Activated CD8-positive, alpha-beta memory T cell treated with anti-CD3 and anti-CD28 coated beads, Interleukin-2, amount 10 ng/mL, durations not matched to agents 7 days and 5 days (primary cell): ENCODE data around the gene PTPRC. TPM values are rescaled to one million over a fixed set of nuclear protein-coding genes. Genes with fewer than 3 reads are reported as not detected.
A peak's percentile ranks its signal among the peaks of the same experiment; 100 is the strongest.

Source experiments
- ATAC-seq: fragments of 150-1000 bp; cut with Tn5 transposase; one replicate; pipeline ENCODE4 v1.10.0; 2021; ENCODE audit warnings: moderate library complexity
- CTCF ChIA-PET: fragments of 350-600 bp; sonication (Branson Sonifier 250); formaldehyde crosslinking; loops from one replicate; lab custom pipeline; 2021; ENCODE audit warnings: antibody characterized with exemption; lab: Charles Lee
- DNase-seq: peaks from one replicate; pipeline ENCODE4 v3.0.0-alpha.2; 2020
- H3K27ac Mint-ChIP-seq: one replicate; pipeline ENCODE4 v1.8.0; 2021; ENCODE audit warnings: mild to moderate bottlenecking, mixed read lengths
- H3K27me3 Mint-ChIP-seq: one replicate; pipeline ENCODE4 v1.8.0; 2021; ENCODE audit warnings: mixed read lengths
- H3K36me3 Mint-ChIP-seq: one replicate; pipeline ENCODE4 v1.8.0; 2021; ENCODE audit warnings: mild to moderate bottlenecking, mixed read lengths
- H3K4me1 Mint-ChIP-seq: one replicate; pipeline ENCODE4 v1.8.0; 2021; ENCODE audit warnings: mixed read lengths
- H3K4me3 Mint-ChIP-seq: one replicate; pipeline ENCODE4 v1.8.0; 2021; ENCODE audit warnings: mild to moderate bottlenecking, moderate library complexity, mixed read lengths
- H3K9me3 Mint-ChIP-seq: one replicate; pipeline ENCODE4 v1.8.0; 2022; ENCODE audit warnings: low read depth, mixed read lengths
- total RNA-seq, 2 experiments: library from RNA; stranded (reverse); gene quantifications; one replicate each; pipeline ENCODE4 v1.2.3, GENCODE V29; 2021

PTPRC gene
- total RNA-seq, 2 experiments from 2014 or later, result 556 to 674 TPM

DNA sequence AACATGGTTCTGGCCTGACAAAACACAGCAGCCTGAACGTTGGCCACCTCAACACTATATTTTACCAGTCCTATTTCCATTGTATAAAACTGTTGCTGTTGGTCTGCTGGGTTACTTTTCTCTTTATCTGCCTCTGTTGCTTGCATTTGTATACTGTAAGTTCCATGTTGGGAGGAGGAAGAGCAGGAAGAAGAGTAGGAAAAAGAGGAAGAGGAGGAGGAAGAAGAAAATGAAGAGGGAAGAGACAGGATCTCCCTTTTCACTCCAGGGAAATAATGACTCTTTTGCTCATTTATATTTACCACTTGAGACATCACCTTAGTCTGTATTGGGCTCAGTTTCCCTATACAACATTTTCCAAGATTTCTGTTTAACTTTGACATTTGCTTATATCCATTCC lies 134.2 kb downstream of the PTPRC start:
- CTCF ChIA-PET, result interaction anchor here (0.9 to 4.2 kb wide), 3 partner anchors 340 to 470 kb away, joined by 3 to 16 read pairs (median 3); no protein-coding TSS in a partner anchor
- Mint-ChIP-seq H3K9me3 (no peaks in the 10 kb centered on the region), H3K4me1 (peaks cover 10% of the 10 kb centered on the region), H3K4me3 (no peak overlapping the region), H3K36me3 (no peaks in the 10 kb centered on the region), H3K27ac (no peak overlapping the region), H3K27me3 (no peaks in the 10 kb centered on the region)
- no peak for DNase-seq
- no peak for ATAC-seq

DNA sequence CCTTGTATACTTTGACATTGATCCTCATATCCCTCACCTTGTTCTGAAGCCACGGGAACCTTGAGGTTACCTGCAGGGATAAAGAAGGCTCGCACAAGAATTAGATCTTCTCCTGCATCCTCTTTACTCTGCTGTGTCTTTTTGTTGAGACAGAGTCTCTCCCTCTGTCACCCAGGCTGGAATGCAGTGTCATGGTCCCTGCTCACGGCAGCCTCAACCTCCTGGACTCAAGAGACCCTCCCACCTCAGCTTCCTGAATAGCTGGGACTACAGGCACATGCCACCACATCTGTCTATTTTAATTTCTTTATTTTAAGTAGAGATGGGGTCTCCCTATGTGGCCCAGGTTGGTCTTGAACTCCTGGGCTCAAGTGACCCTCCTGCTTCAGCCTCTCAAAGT lies 134.7 kb downstream of the PTPRC start:
- CTCF ChIA-PET, result interaction anchor here (0.9 to 4.2 kb wide), 3 partner anchors 340 to 470 kb away, joined by 3 to 16 read pairs (median 3); no protein-coding TSS in a partner anchor
- H3K4me3 Mint-ChIP-seq, result no peak overlapping the region
- DNase-seq (no peak), ATAC-seq (no peak)
- peaks cover 10% of the 10 kb centered on the region for H3K4me1 Mint-ChIP-seq
- H3K9me3 Mint-ChIP-seq, result no peaks in the 10 kb centered on the region
- no peaks in the 10 kb centered on the region for H3K36me3 Mint-ChIP-seq
- H3K27ac Mint-ChIP-seq, result no peak overlapping the region
- H3K27me3 Mint-ChIP-seq, result no peaks in the 10 kb centered on the region

DNA sequence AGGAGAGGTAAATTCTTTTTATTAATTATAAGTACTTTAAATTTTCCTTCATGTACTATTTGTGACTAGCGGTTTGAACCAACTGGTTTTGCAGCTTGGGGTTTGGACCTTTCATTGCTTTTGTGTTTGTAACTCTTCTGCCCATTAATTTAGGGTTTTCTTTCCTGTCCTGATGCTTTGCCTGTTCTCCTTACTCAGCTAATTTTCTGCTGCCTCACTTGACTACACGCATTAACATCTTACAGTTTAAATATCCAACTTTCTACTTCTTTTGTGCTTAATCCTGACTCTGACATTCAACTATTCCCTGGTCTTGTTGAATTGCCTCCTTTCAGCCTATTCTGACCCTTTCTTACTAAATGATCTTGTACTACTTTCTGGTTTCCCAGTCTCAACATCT lies 135.6 kb downstream of the PTPRC start:
- Mint-ChIP-seq H3K9me3 (no peaks in the 10 kb centered on the region), H3K4me1 (peaks cover 10% of the 10 kb centered on the region), H3K36me3 (no peaks in the 10 kb centered on the region), H3K27me3 (no peaks in the 10 kb centered on the region), H3K4me3 (no peak overlapping the region), H3K27ac (no peak overlapping the region)
- DNase-seq (no peak), ATAC-seq (no peak)
- CTCF ChIA-PET, result interaction anchor here (4.2 kb wide), 1 partner anchor 469 kb away, joined by 16 read pairs; no protein-coding TSS in a partner anchor

DNA sequence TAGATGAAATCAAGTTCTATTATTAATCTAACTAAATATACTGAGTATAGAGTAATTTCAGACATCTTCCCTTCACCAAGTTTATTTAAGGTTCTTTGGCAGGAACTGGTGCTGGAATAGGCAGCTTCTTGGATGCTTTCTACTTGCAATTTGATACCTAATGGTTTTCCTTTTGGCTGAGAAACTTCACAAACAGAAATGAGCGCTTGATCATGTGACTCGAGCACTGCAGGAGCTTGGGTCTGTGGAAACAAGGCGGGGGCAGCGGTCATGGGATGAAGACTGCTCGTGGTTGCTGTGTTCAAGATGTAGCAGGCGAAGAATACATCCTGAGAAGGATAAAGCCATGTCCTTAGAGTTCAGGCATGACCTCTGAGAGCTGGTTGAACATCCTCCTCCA lies 136.8 kb downstream of the PTPRC start:
- H3K9me3 Mint-ChIP-seq, result no peaks in the 10 kb centered on the region
- no peaks in the 10 kb centered on the region for H3K27me3 Mint-ChIP-seq
- H3K27ac Mint-ChIP-seq, result no peak overlapping the region
- CTCF ChIA-PET, result interaction anchor here (4.2 kb wide), 1 partner anchor 468 kb away, joined by 16 read pairs; no protein-coding TSS in a partner anchor
- no peaks in the 10 kb centered on the region for H3K36me3 Mint-ChIP-seq
- H3K4me1 Mint-ChIP-seq, result peaks cover 10% of the 10 kb centered on the region
- DNase-seq, result no peak
- ATAC-seq, result no peak
- H3K4me3 Mint-ChIP-seq, result no peak overlapping the region

DNA sequence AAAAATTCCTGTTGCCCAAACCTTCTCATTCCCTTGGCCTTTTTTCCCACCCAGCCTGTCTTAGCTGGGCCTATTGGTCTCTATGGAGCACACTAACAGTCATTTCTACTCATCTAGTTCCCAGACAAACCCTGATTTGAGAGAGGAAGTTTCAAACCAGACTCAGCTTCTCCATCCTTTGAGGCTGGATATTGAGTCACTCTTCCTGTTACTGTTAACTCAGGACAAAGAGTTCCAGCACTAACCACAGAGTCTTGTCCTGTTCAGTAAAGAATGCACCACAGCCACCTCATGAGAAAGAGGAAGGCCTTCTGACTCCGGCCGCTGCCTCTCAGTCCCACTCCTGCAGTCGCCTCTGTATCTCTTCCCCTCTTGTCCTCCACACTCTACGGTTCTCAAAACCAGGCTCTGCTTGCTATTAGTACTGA lies 137.8 kb downstream of the PTPRC start:
- Mint-ChIP-seq H3K4me1 (peaks cover 10% of the 10 kb centered on the region), H3K9me3 (no peaks in the 10 kb centered on the region), H3K27ac (no peak overlapping the region), H3K36me3 (no peaks in the 10 kb centered on the region), H3K27me3 (no peaks in the 10 kb centered on the region), H3K4me3 (no peak overlapping the region)
- ATAC-seq (no peak), DNase-seq (no peak)
- CTCF ChIA-PET, result interaction anchor here (1.3 kb wide), 1 partner anchor 337 kb away, joined by 3 read pairs; no protein-coding TSS in a partner anchor

DNA sequence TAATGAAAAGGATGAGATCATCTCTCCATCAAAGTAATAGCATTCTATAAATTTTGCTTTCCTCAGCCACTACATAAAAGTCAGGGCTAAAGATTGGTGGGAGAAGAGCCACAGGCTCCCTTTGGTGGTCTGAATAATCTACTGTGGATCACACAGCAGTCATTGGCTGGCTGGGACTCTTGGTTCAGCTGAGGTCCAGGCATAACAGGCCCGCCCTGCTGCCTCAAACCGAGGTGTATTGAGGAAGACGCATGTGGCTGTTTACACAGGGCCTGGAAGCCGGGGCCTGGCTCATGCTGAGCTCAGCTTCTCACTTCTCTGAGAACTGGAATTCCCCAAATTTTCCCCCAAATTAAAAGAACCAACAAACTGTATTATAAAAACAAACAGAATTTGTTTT lies 139.2 kb downstream of the PTPRC start:
- no peaks in the 10 kb centered on the region for H3K36me3 Mint-ChIP-seq
- ATAC-seq (no peak), DNase-seq (no peak)
- H3K4me1 Mint-ChIP-seq, result peaks cover 10% of the 10 kb centered on the region
- no peaks in the 10 kb centered on the region for H3K27me3 Mint-ChIP-seq
- CTCF ChIA-PET, result no interaction called here
- H3K9me3 Mint-ChIP-seq, result no peaks in the 10 kb centered on the region
- no peak overlapping the region for H3K4me3 Mint-ChIP-seq
- H3K27ac Mint-ChIP-seq, result no peak overlapping the region

DNA sequence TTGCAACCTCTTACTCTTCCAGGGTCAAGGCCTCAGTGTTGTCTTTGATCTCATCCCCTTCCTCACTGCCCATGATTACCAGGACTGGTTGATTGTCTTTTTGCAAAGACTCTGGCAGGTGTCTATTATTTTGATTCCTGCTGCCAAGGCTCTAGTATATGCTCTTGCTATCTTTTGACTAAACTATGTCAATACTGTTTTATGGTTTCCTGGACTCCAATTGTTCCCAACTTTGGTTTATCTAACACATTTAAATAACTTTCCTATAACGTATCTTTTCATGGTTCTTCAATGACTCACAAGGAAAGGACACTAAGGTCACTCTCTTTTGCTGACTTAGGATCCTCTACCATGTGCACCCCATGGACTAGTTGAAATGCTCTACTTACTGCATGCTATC lies 141.5 kb downstream of the PTPRC start:
- no peaks in the 10 kb centered on the region for H3K36me3 Mint-ChIP-seq
- ATAC-seq, result no peak
- no peaks in the 10 kb centered on the region for H3K9me3 Mint-ChIP-seq
- DNase-seq, result no peak
- CTCF ChIA-PET, result no interaction called here
- H3K27ac Mint-ChIP-seq, result no peak overlapping the region
- peaks cover 10% of the 10 kb centered on the region for H3K4me1 Mint-ChIP-seq
- H3K4me3 Mint-ChIP-seq, result no peak overlapping the region
- H3K27me3 Mint-ChIP-seq, result no peaks in the 10 kb centered on the region

DNA sequence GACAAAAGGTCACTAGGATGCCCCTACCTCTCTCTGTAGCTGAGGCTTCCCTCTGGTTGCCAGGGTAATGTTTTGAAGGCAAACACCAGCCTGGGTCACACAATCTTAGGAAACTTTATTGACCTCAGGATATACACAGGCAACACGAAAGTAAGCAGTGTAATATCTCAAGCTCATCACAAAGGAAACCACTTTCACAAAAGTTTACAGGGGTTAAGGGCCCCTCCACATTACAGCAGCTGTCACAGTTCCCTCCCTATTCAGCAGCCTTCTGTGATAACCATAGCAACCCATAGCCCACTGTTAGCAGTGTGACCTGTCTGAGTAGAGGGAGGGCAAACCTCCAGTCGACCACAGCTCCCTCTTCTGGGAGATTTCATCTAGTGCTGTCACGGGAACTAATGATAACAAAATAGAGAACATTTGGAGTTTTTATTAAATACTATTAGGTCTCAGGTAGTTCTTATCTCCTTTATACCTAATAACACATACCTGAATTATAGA lies 149.8 kb downstream of the PTPRC start:
- ATAC-seq (peak; percentile 77), DNase-seq (peak; percentile 53)
- CTCF ChIA-PET, result interaction anchor here (1.0 to 1.7 kb wide), 4 partner anchors 8 to 37 kb away, joined by 3 to 4 read pairs (median 4); no protein-coding TSS in a partner anchor
- no peaks in the 10 kb centered on the region for H3K27me3 Mint-ChIP-seq
- H3K9me3 Mint-ChIP-seq, result no peaks in the 10 kb centered on the region
- H3K36me3 Mint-ChIP-seq, result no peaks in the 10 kb centered on the region
- H3K4me3 Mint-ChIP-seq, result no peak overlapping the region
- H3K4me1 Mint-ChIP-seq, result peaks cover 10% of the 10 kb centered on the region
- H3K27ac Mint-ChIP-seq, result no peak overlapping the region

DNA sequence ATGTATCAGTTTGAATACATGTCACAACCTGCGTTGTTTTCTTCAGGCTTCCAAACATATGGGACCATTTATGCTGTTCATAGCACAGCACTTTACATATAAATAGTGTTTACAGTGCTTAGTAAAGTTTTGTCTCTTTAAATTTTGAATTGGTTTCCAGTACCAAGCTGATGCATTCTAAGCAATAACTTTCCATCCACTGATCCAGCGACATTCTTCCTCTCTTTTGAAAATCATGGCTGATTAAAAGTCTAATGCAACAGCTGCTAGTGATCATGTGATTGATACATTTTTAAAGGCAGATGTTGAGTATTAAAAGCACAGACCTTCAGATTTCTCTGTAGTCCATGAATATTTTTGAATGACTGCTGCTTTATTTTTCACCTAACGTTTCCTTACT lies 154.9 kb downstream of the PTPRC start:
- Mint-ChIP-seq H3K36me3 (peaks cover 12% of the 10 kb centered on the region), H3K27ac (no peak overlapping the region), H3K4me3 (no peak overlapping the region), H3K4me1 (peaks cover 3% of the 10 kb centered on the region), H3K9me3 (peaks cover 18% of the 10 kb centered on the region), H3K27me3 (no peaks in the 10 kb centered on the region)
- CTCF ChIA-PET, result no interaction called here
- no peak for ATAC-seq
- DNase-seq, result no peak

DNA sequence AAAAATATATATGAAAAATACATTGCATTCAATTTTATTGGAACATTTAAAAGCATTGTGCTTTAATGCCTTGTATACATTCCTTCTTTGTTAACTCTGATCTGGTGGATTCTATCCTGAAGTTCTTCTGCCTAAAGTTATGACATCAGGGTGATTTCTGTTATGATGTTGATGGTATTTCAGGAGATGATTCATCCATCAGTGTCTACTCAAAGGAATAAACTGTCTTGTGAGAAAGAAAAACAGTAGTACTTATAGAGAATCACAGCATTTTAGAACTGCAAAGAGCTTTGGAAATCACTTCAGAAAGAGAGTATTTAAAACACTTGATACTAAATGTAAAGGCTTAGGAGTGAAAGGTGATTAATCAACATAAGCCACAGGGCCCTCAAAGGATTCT lies 155.7 kb downstream of the PTPRC start:
- Mint-ChIP-seq H3K4me3 (no peak overlapping the region), H3K27ac (no peak overlapping the region), H3K9me3 (peaks cover 18% of the 10 kb centered on the region), H3K36me3 (peaks cover 12% of the 10 kb centered on the region), H3K27me3 (no peaks in the 10 kb centered on the region), H3K4me1 (no peaks in the 10 kb centered on the region)
- CTCF ChIA-PET, result interaction anchor here (0.6 kb wide), 1 partner anchor 11 kb away, joined by 3 read pairs; no protein-coding TSS in a partner anchor
- ATAC-seq (no peak), DNase-seq (no peak)

DNA sequence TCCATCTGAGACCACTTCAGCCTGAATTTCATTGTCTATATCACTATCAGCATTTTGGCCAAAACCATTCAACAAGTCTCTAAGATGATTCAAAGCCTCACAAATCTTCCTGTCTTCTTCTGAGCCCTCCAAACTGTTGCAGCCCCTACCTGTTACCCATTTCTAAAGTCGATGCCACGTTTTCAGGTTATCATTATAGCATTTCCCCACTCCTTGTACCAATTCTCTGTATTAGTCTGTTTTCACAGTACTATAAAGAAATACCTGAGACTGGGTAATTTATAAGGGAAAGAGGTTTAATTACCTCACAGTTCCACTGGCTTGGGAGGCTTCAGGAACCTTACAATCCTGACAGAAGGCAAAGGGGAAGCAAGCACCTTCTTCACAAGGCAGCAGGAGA lies 158.8 kb downstream of the PTPRC start:
- H3K9me3 Mint-ChIP-seq, result peaks cover 18% of the 10 kb centered on the region
- H3K4me1 Mint-ChIP-seq, result no peaks in the 10 kb centered on the region
- H3K36me3 Mint-ChIP-seq, result peaks cover 12% of the 10 kb centered on the region
- no peak for DNase-seq
- peaks cover 7% of the 10 kb centered on the region for H3K27me3 Mint-ChIP-seq
- no peak for ATAC-seq
- H3K27ac Mint-ChIP-seq, result no peak overlapping the region
- no peak overlapping the region for H3K4me3 Mint-ChIP-seq
- CTCF ChIA-PET, result interaction anchor here (1.5 kb wide), 1 partner anchor 10 kb away, joined by 4 read pairs; no protein-coding TSS in a partner anchor

DNA sequence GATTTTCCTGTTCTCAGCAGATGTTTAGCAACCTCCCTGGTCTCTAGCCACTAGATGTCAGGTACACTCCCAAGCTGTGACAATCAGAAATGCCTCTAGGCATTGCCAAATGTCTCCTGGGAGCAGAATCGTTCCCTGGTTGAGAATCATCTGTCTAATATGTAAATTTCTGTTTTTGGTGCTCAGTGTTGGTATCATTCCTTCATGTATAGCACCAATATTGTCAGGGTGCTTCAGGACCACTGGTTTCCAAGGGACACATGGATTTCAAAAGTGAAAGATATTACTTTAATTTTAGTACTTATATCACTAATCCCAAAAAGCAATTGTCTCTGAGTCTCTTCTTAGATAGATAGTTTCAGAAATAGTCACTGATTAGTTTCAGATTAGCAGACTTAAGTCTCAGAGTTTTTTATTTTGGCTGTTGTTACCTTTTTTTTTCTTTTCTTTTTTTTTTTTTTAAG lies 160.1 kb downstream of the PTPRC start:
- Mint-ChIP-seq H3K36me3 (peaks cover 12% of the 10 kb centered on the region), H3K4me3 (no peak overlapping the region), H3K4me1 (no peaks in the 10 kb centered on the region), H3K27me3 (peaks cover 11% of the 10 kb centered on the region), H3K9me3 (peaks cover 18% of the 10 kb centered on the region), H3K27ac (no peak overlapping the region)
- ATAC-seq, result no peak
- no peak for DNase-seq
- CTCF ChIA-PET, result no interaction called here

DNA sequence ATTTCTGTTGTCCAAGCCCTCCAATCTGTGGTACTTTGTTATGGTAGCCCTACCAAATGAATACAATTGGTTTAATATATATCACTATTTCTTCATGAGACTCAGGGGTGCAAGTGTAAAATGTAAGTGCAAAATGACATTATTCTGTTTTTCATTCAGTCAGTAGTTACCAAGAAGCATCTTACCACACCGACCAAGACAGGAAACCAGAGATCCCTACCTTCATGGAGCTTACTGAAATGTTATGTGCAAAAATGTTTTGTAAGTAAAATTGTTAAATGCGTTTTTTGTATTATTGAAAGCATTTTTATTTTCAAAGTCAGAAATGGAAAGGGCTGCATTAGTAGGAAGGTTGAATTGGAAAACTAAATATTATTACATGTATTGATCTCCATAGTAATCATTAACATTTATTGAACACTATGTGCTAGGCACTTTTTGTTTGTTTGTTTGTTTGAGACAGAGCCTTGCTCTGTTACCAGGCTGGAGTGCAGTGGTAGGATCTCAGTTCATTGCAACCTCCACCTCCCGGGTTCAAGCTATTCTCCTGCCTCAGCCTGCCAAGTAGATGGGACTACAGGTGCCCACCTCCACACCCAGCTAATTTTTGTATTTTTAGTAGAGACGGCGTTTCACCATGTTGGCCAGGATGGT lies 166.8 kb downstream of the PTPRC start:
- Mint-ChIP-seq H3K36me3 (peaks cover 9% of the 10 kb centered on the region), H3K27me3 (peaks cover 11% of the 10 kb centered on the region), H3K9me3 (no peaks in the 10 kb centered on the region), H3K27ac (no peak overlapping the region), H3K4me3 (no peak overlapping the region), H3K4me1 (peaks cover 5% of the 10 kb centered on the region)
- no peak for DNase-seq
- CTCF ChIA-PET, result interaction anchor here (0.6 kb wide), 1 partner anchor 227 kb away, joined by 5 read pairs; no protein-coding TSS in a partner anchor
- ATAC-seq, result no peak

DNA sequence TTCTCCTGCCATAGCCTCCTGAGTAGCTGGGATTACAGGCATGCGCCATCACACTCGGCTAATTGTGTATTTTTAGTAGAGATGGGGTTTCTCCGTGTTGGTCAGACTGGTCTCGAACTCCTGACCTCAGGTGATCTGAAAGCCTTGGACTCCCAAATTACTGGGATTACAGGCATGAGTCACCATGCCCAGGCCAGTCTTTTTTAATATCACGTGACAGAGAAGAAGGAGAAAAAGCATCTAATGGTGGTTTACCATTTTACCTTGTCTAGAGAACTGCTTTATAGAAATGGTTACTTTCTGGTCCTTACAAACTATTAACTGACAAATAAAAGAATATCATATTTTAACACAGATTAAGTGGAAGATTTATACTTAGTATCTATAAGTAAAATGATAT lies 168.0 kb downstream of the PTPRC start:
- Mint-ChIP-seq H3K27ac (no peak overlapping the region), H3K4me1 (peaks cover 5% of the 10 kb centered on the region), H3K36me3 (peaks cover 9% of the 10 kb centered on the region), H3K9me3 (no peaks in the 10 kb centered on the region), H3K4me3 (no peak overlapping the region), H3K27me3 (peaks cover 4% of the 10 kb centered on the region)
- CTCF ChIA-PET, result no interaction called here
- ATAC-seq (no peak), DNase-seq (no peak)
